ENCODE measurements around the gene DIABLO.
"Not testable (repeated sequence)": the region's sequence is repeated elsewhere in the genome, so short reads cannot be mapped to it uniquely, and the experiment has no call there.

DIABLO gene

DNA sequence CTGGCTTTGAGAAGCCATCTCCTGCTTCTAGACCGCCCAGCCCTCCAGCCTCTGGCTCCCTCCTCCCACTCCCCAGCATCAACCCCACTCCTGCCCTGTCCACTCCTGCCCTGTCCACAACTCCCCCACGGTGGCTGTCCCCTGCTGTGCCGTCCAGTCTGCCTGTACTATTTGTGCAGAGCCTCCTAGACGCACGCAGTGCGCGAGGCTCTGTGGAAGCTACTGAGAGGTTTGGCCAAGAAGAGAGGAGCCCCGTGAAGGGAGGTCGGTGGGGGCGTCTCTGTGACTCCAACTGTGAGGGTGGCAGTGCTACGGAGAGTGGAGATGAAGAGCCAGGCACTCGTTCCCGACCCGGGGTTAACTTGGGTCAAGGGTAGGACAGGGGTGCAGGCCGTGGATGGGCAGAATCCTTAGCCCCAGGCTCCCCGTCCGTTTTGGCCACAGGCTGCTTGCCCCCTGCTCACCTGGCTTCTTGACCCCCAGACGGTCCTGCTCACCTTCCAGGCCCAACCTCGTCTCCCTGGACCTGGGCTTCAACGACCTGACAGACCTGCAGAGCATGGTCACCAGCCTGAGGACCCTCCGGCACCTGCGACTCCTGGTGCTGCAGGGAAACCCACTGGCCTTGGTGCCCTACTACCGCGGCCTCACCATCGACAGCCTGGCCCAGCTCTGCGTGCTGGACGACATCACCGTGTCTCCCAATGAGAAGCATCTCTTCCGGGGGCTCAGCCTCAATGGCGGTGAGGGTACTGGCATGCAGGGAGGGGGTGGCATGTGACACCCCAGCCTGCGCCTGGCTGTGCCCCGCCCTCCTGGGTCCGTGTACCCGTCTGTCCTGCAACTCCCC is 36.0 kb downstream of the DIABLO start:
- DNase-seq (ENCODE audit: low spot score): no peak

DNA sequence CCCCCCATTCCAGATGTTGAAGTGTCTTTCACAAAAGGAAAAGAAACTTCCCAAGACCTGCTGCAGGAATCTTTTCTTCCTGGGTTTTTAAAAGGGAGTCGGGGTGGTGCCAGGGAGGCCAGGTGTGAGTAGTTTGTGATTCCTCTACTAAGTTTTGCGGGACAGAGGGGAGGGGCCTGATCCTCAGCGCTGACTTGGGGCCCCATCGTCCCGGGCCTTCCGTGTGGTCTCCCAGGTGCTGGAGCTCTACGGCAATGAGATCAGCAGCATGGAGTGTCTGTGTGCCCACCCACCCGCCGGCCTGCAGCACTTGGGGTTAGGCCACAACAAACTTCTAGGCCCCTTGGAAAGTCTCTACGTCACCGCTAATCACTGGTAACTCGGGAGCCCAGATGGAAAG is 38.4 kb downstream of the DIABLO start:
- no peak for DNase-seq (ENCODE audit: low spot score)

DNA sequence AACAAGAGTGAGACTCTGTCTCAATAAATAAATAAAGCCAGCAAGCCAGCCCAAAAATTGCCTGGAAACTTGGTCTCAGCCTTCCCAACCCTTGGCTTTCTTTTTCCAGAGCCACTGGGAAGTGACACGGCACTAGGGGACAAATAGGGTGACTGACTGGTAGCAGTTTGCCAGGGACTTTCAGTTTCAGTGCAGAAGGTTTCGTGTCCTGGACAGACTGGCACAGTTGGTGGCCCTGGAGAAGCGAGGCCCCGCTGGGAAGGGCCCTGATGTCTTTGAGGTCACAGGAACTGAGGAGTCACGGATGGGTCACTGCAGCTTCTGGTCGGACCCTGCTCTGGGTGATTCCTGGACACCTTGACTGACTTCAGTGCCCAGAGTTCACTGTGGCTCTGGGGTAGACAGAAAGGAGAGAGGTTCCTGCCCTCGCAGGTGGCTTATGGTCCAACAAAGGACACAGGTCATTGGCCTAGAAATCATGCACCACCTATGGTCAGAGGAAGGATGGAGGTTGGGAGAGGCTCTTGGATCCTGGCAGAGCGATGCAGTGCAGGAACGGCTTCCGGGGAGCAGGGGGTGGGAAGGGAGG is 40.3 kb downstream of the DIABLO start:
- DNase-seq (ENCODE audit: low spot score): no peak

DNA sequence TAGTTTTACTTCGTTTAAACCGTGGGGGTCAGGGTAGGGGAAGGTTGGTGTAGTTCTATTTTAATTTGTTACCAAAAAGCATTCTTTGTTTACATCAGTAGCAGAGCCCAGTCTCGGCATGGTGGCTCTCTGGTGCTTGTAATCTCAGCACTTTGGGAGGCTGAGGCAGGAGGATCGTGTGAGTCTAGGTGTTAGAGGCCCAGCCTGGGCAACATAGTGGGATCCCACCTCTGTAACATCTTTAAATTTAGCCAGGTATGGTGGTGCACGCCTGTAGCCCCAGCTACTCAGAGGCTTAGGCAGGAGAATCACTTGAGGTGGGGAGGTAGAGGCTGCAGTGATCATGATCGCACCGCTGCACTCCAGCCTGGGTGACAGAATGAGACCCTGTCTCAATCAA is 40.8 kb downstream of the DIABLO start:
- no peak for DNase-seq (ENCODE audit: low spot score)

DNA sequence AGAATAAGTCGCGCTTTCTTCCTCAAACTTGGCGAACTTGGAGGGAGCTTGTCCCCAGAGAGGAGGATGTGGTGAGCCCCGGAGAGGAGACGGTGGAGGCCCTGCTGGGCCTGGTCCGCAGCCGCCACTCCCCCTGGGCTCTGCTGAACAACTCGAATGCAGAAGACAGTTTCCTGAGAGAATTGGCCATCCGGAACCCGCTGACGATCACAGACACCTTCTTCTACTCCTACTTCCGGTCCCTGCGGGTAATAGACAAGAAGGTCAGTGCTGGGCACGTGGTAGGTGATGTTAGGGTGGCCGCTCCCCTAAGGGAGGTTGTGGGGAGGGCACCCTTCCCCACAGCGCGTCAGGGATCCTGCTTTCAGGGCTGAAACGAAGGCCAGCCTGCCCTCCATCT is 41.3 kb downstream of the DIABLO start:
- no peak for DNase-seq (ENCODE audit: low spot score)

DNA sequence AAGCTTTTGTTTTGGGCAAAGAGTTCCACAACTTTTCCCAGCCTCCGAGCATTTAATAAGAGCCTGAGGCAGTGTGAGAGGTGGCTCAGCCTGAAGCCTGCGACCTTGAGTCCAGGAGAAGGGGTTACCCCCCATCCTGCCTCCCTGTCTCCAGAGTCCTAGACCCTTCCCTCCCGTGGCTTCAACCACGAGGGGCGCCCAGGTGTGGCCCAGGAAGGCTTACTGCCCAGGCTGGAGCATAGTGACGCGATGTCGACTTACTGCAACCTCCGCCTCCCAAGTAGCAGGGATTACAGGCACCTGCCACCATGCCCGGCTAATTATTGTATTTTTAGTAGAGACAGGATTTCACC is 42.3 kb downstream of the DIABLO start:
- DNase-seq (ENCODE audit: low spot score): no peak

DNA sequence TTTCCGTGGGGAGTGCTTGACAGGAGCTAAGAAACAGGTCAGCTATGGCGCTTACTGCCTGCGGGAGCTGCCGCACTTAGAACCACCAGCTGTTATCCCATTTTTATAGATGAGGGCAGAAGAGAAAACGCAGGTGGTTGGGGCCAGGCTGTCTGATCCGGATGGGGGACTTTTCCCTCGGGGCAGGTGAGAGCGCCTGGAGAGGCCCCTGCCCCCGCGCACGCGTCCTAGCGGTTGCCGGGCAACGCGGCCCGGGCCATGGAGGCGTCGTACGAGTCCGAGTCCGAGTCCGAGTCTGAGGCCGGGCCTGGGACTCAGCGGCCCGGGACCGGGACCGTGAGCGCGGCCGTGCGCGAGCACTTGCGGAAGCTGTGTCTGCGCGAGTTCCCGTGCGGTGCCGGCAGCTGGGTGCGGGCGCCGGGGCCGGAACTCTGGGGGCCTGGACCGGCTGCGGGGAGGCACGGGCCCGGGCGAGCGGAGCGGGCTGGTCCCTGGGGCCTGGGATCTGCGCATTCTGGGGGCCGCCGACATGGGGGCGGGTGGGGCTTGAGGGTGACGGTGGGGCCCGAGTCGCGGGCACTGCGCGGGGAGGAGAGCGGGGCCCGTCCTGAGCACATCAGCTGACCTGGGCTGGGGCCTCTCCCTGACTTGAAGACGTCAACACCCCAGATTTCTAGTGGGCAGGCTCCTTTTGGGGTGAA is 42.8 kb downstream of the DIABLO start, which contains the start of gene LRRC43:
LRRC43 (plus strand) TSS at position 237 of the 701 bp plus-strand sequence; CDS start at position 259, 22 bp downstream.
- no peak for DNase-seq (ENCODE audit: low spot score)

DNA sequence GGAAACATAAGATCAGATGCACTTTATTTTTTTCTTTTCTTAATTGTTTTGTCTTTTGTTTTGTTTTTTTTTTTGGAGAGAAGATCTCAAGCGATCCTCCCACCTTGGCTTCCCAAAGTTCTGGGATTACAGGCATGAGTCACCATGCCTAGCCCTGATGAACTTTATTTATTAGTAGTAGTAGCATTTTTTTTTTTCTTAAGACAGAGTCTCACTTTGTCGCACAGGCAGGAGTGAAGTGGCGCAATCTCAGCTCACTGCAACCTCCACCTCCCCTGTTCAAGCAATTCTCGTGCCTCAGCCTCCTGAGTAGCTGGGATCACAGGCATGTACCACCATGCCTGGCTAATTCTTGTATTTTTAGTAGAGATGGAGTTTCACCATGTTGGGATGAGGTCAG is 49.4 kb downstream of the DIABLO start:
- DNase-seq (ENCODE audit: low spot score): not testable (repeated sequence)

DNA sequence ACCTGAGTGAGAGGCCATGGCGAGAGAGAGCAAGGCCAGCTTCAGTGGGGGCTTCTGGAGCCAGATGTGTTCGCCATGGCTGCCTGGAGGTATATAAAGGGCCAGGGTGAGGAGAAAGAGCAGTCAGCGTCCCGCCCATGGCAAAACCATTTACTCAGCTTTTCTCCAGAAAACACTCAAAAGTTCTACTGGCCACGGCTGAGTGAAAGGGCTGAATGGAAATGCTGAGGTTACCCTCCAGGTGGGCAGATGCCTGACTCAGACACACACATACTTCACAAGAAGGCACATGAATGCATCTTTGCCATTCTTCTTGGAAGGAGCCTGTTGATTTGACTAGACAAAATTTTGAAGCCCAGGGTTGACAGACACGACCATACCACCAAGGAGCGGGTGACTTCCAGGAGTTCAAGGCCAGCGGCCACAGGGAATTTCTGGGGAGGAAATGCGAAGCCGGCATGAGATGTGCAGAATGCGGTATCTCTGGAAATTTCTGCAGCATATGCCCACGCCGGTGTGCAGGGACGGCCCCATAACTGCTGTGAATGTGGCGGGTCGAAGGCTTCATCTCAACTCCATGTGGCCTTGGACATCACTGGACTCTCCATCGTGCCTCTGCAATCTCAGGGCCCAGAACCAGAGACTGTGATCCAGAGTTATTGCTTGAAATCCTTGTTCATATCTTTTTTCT is 51.6 kb downstream of the DIABLO start, which contains the start of gene IL31:
IL31 (minus strand) TSS at position 67 of the 691 bp plus-strand sequence; CDS start at position 18, 49 bp downstream.
- no peak for DNase-seq (ENCODE audit: low spot score)

DNA sequence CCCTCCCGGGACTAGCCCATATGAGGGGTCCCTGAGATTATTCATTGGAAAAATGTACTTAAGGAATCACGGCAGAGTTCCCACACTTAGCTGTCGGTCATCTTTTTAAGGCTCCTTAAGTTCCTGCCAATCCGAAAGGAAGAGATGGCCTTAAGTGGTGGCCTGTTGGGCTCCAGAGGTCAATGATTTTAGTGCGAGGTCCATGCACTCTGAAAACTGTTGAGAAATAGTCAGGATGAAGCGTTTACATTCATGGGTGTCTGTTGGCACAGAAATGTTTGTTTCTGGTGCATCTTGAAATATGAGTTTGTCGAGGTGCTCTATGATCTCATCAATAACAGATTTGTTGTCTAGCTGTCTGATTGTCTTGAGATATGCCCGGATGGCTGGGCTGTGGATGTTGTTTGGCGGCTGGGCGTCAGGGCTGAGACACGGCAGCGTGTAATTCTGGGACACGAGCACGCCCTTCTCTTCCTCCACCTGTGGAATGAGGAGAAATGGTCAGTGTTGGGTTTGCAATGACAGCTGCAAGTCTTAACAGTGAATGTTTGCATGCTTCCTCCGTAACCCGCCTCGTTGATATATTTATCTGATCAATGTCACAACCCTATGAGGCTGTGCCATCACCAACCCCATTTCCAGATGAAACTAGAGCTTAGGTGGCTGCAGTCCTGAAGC is 53.5 kb downstream of the DIABLO start:
- no peak for DNase-seq (ENCODE audit: low spot score)

DNA sequence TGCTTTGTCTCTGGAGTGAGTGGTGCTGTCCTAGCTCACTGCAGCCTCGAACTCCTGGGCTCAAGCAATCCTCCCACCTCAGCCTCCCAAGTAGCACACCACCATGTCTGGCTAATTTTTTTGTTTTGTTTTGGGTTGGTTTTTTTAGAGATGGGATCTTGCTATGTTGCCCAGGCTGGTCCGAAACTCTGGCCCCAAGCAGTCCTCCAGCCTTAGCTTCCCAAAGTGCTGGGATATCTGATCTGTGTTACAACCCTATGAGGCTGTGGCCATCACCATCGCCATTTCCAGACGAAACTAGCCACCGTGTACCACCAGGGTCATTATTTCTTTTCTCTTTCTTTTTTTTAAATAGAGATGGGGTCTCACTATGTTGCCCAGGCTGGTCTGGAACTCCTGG is 54.5 kb downstream of the DIABLO start:
- DNase-seq (ENCODE audit: low spot score): no peak

DNA sequence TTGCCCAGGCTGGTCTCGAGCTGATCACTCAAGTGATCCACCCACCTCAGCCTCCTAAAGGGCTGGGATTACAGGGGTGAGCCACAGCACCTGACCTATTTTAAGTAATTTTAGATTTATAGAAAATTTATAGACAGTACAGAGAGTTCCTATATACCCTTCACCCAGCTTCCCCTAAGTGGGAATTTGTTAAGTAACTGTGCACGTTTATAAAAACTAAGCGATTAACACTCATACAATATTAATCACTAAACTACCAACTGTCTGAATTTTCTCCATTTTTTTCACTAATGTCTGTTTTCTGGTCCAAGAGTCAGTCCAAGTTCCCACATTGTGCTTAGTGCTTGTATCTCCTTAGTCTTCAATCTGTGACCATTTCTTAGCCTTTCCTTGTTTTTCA is 57.4 kb downstream of the DIABLO start:
- DNase-seq (ENCODE audit: low spot score): no peak

DNA sequence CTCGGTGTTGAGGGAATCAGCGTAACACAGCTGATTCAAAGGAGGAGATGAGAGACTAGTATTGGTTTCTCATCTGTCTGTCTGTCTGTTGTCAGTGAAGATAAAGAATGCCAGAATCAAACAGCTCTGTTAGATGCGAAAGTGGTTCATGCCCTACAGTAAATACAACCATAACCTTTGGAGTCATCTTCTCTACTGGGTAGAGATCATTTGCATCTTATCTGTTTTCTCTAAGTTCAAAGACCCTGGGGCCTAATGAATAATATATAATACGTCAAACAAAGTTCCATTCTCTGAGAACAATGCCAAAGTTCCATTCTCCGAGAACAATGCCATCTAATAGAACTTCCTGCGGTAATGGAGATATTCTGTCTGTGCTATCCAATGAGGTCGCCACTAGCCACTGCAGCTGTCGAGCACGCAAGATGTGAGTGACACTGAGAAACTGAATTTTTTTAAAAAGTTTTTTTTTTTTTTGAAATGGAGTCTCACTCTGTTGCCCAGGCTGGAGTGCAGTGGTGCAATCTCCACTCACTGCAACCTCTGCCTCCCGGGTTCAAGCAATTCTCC is 58.4 kb downstream of the DIABLO start:
- DNase-seq (ENCODE audit: low spot score): no peak

DNA sequence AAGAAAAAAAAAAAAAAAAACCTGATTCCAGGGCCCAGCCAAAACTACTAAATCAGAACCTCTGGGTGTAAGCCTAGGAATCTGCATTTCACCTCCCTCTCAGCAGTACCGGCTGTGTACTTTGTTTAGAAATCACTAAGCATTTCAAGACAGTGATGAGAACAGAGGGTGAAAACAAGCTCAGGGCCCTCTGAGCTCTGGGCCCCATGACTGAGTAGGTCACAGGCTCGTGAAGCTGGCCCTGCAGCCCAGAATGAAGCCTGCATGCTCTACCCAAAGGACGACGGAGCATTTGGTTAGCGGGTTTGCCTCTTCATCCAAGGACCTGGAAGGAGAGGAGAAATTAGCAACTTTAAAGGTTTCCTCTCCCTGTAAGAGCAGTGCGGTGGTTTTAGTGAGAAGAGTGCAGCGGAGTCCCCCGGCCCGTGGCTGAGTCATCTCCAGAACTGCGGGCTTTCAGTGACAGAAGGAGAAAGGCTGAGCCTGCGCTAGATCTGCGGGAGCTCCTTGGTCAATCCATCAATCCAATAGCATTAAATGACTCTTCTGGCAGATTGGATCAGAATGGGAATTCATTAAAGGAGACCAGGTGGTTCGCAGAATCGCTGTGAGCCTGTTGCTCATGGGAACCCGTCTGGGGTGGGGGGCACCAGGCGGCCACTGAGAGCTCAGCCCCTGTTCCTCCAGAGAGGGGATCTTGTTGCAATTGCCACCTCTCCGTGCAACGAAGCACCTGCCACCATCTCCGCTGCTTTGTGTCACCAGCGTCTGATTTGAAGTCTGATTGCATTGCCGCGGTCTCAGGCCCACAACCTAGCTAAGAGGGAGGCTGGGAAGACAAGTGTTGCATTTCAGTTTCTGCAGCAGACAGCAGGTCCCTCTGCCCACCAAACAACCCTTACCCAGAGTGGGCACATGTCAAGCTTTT is 59.2 kb downstream of the DIABLO start:
- DNase-seq (ENCODE audit: low spot score): no peak

DNA sequence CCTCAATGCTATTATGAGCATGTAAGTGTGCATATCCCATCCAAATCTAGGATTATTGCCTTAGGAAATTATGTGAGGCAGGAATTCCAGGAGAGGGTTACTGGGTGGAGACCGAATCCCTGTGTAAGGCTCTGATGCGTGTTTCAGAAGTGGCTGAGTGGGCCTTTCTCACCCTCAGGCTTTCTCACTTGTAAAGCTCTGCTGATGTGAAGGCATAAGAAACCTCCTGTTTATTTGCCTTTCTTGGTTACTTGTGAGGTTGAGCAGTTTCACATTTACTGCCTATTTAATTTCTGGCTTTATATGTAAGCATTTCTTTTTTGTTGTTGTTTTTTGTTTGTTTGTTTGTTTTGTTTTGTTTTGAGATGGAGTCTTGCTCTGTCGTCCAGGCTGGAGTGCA is 62.9 kb downstream of the DIABLO start:
- no peak for DNase-seq (ENCODE audit: low spot score)

DNA sequence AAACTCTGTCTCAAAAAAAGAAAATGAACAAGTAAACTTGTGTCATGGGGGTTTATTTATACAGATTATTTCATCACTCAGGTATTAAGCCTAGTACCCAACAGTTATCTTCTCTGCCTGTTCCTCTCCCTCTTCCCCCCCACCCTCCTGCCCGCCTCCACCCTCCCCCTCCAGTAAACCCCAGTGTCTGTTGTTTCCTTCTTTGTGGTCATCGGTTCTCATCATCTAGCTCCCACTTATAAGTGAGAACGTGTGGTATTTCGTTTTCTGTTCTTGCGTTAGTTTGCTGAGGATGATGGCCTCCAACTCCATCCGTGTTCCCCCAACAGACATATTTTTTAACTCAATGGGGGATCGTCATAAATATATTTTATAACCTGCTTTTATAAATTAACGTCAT is 64.2 kb downstream of the DIABLO start:
- DNase-seq (ENCODE audit: low spot score): no peak

DNA sequence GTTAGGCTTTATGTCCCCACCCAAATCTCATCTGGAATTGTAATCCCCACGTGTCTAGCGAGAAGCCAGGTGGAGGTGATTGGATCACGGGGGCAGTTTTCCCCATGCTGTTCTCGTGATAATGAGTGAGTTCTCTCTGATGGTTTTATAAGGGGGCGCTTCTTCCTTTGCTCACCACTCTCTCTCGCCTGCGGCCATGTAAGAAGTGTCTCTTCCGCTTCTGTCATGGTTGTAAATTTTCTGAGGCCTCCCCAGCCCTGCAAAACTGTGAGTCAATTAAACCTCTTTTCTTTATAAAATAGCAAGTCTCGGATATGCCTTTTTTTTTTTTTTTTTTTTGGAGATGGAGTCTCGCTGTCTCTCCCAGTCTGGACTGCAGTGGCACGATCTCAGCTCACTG is 65.1 kb downstream of the DIABLO start:
- no peak for DNase-seq (ENCODE audit: low spot score)

DNA sequence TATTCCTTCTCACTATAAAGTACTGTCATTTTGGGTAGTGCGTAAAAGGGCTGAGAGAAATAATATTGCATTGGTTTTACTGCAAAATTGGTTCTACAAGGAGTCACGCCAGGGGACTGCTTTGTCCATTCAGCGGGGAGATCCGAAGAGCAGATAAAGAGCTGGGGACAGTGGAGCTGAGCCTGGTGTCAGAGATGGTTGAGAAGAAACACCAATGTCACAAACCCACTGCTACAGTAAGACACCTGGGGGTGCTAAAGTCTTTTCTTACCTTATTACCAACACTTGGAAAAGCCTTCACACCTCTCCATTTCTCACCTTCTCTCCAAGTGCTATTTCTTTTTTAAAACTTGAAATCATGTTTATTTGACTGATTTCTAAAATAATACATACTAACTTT is 66.0 kb downstream of the DIABLO start:
- no peak for DNase-seq (ENCODE audit: low spot score)

DNA sequence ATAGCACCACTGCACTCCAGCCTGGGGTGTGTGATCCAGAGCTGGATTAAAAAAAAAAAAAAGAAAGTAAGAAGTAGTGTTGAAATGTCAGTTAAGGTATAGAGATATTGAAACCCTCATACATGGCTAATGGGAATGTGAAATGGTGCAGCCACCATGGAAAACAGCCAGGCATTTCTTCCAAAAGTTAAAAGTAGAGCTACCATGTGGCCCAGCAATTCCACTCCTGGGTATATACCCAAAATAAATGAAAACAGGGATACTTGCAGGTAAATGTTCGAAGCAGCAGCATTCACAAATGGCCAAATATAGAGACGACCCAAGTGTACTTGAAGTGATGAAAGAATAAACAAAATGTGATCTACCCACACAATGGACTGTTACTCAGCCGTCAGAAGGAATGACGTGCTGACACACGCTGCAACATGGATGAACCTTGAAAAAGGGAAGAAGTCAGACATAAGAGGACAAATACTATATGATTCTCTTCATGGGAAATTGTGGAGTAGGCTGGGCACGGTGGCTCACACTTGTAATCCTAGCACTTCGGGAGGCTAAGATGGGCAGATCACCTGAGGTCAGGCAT is 67.1 kb downstream of the DIABLO start:
- DNase-seq (ENCODE audit: low spot score): no peak

Measured in globus pallidus (tissue), 1 donor.